CMK (cell line): ENCODE data around the gene MMP19.

Experiments used
- DNase-seq: peaks from one replicate; pipeline ENCODE4 v3.0.0-alpha.2; 2010; ENCODE audit warnings: low read depth

The MMP19 gene

GRCh38 chr12:55814257-55814656 is 28.5 kb downstream of the MMP19 start:
- no peak for DNase-seq

GRCh38 chr12:55812088-55812487 is 30.6 kb downstream of the MMP19 start:
- DNase-seq, result no peak

- no peak for DNase-seq
These were observed 33.5 kb downstream of the MMP19 start for GRCh38 chr12:55809274-55809673.

GRCh38 chr12:55806982-55807381 is 35.8 kb downstream of the MMP19 start:
- no peak for DNase-seq

GRCh38 chr12:55797550-55797949 is 45.2 kb downstream of the MMP19 start:
- DNase-seq, result no peak

- DNase-seq, result no peak
These were observed 45.7 kb downstream of the MMP19 start for GRCh38 chr12:55797068-55797467.

- no peak for DNase-seq
These were observed 46.8 kb downstream of the MMP19 start for GRCh38 chr12:55795950-55796349.

- DNase-seq, result no peak
These were observed 52.8 kb downstream of the MMP19 start for GRCh38 chr12:55789893-55790292.

GRCh38 chr12:55789171-55789570 is 53.6 kb downstream of the MMP19 start:
- DNase-seq, result no peak

- no peak for DNase-seq
These were observed 54.2 kb downstream of the MMP19 start for GRCh38 chr12:55788546-55788945.
